Measurements from ENCODE around the gene VASN.

The VASN gene

DNA sequence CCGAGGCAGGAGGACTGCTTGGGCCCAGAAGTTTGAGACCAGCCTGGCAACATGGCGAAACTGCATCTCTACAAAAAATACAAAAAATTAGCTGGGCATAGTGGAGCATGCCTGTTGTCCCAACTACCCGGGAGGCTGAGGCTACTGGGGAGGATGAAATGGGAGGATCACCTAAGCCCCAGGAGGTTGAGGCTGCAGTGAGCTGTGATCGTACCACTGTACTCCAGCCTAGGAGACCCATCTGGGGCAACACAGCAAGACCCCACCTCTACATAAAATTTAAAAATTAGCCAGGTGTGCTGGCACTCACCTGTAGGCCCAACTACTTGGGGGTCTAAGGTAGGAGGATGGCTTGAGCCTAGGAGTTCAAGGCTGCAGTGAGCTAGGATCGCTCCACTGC lies 22.3 kb upstream of the VASN start:
- H3K4me3 ChIP-seq (replicated peaks; ENCODE audit: low read depth, low read length) = peak overlapping the region; percentile 74
- DNase-seq (ENCODE audit: extremely low read depth, low read depth) = no peak
- no peak for TF ChIP-seq CTCF (IDR thresholded peaks at IDR 0.05; ENCODE audit: low read depth, low read length, missing control alignments)

- no peak for TF ChIP-seq CTCF (IDR thresholded peaks at IDR 0.05; ENCODE audit: low read depth, low read length, missing control alignments)
- H3K4me3 ChIP-seq (replicated peaks; ENCODE audit: low read depth, low read length) = peak overlapping the region; percentile 74
- no peak for DNase-seq (ENCODE audit: extremely low read depth, low read depth)
Measured at GRCh38 chr16:4350365-4350786, 21.3 kb upstream of the VASN start.

- TF ChIP-seq CTCF (IDR thresholded peaks at IDR 0.05; ENCODE audit: low read depth, low read length, missing control alignments) = no peak
- H3K4me3 ChIP-seq (replicated peaks; ENCODE audit: low read depth, low read length) = peak within 1 kb of the TSS; percentile 74
- peak; percentile 77 for DNase-seq (ENCODE audit: extremely low read depth, low read depth)
Measured at GRCh38 chr16:4350787-4351659, 20.6 kb upstream of the VASN start, which contains the start of gene PAM16. PAM16 (minus strand) TSS chr16:4351321; CDS start chr16:4351234, 87 bp downstream.

DNA sequence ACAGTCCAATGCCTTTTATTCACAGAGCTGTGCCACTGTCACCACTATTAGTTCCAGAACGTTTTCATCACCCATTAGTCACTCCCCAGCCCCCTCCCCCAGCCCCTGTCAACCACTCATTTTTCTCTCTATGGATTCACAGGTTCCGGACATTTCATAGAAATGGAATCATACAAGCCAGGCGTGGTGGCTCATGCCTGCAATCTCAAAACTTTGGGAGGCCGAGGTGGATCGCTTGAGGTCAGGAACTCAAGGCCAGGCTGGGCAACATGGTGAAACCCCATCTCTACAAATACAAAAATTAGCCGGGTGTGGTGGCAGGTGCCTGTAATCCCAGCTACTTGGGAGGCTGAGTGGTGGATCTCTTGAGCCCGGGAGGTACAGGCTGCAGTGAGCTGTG lies 19.8 kb upstream of the VASN start:
- DNase-seq (ENCODE audit: extremely low read depth, low read depth) = no peak
- H3K4me3 ChIP-seq (replicated peaks; ENCODE audit: low read depth, low read length) = no peak overlapping the region
- TF ChIP-seq CTCF (IDR thresholded peaks at IDR 0.05; ENCODE audit: low read depth, low read length, missing control alignments) = no peak

DNA sequence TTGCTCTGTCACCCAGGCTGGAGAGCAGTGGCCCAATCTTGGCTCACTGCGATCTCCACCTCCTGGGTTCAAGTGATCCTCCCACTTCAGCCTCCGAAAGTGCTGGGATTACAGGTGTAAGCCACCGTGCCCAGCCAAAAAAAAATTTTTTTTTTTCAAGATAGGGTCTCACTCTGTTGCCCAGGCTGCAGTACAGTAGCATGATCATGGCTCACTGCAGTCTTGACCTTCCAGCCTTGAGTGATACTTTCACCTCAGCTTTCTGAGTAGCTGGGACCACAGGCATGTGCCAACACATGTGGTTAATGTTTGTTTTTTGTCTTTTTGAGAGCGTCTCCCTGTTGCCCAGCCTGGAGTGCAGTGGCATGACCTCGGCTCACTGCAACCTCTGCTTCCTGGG lies 18.8 kb upstream of the VASN start:
- no peak for TF ChIP-seq CTCF (IDR thresholded peaks at IDR 0.05; ENCODE audit: low read depth, low read length, missing control alignments)
- no peak overlapping the region for H3K4me3 ChIP-seq (replicated peaks; ENCODE audit: low read depth, low read length)
- DNase-seq (ENCODE audit: extremely low read depth, low read depth) = no peak

- TF ChIP-seq CTCF (IDR thresholded peaks at IDR 0.05; ENCODE audit: low read depth, low read length, missing control alignments) = no peak
- no peak overlapping the region for H3K4me3 ChIP-seq (replicated peaks; ENCODE audit: low read depth, low read length)
- no peak for DNase-seq (ENCODE audit: extremely low read depth, low read depth)
Measured at GRCh38 chr16:4353675-4354074, 18.0 kb upstream of the VASN start.

Measured in HFF-Myc (cell line).